ENCODE data around the gene HPN.

Gene HPN

GRCh38 chr19:35108730-35109129 is 67.2 kb downstream of the HPN start:
- no peak for DNase-seq

GRCh38 chr19:35109395-35110112 is 68.0 kb downstream of the HPN start:
- no peak for DNase-seq

- DNase-seq: no peak
Measured at GRCh38 chr19:35110974-35111373, 69.5 kb downstream of the HPN start.

- no peak for DNase-seq
Measured at GRCh38 chr19:35112995-35113688, 71.6 kb downstream of the HPN start.

GRCh38 chr19:35114353-35115176 is 73.0 kb downstream of the HPN start:
- peak; percentile 50 for DNase-seq

GRCh38 chr19:35115177-35115951 is 73.8 kb downstream of the HPN start, which contains the start of gene FXYD3:
Gene FXYD3, plus strand, starts transcription at chr19:35115823. Its CDS starts 3,554 bp downstream, at chr19:35119377.
- no peak for DNase-seq

Data from fibroblast of skin of right quadriceps (primary cell).